DLD1 (cell line): Measurements from ENCODE around the gene OR8I2.
"Not testable (repeated sequence)": the region's sequence is repeated elsewhere in the genome, so short reads cannot be mapped to it uniquely, and the experiment has no call there.

Source experiments
- in situ Hi-C: cut with HindIII; loops from 2 replicates; pipeline ENCODE4 v1.10.0; 2017; ENCODE audit warnings: low sequenced_read_pairs

OR8I2 gene

GRCh38 chr11:56093008-56093407 lies at the start of gene OR8I2:
TSS of gene OR8I2 (plus strand) at chr11:56093308. CDS start at chr11:56093308, 0 bp downstream.
- in situ Hi-C loops: no loop called here

- in situ Hi-C loops: no loop called here
Measured at GRCh38 chr11:56045538-56045937, 47.6 kb upstream of the OR8I2 start.

- in situ Hi-C loops: no loop called here
Measured at GRCh38 chr11:56048480-56048879, 44.6 kb upstream of the OR8I2 start.

- in situ Hi-C loops: no loop called here
Measured at GRCh38 chr11:56049487-56049886, 43.6 kb upstream of the OR8I2 start.

GRCh38 chr11:56056366-56056765 lies 36.7 kb upstream of the OR8I2 start:
- in situ Hi-C loops: not testable (repeated sequence)

GRCh38 chr11:56057661-56058237 lies 35.4 kb upstream of the OR8I2 start:
- in situ Hi-C loops: not testable (repeated sequence)

DNA sequence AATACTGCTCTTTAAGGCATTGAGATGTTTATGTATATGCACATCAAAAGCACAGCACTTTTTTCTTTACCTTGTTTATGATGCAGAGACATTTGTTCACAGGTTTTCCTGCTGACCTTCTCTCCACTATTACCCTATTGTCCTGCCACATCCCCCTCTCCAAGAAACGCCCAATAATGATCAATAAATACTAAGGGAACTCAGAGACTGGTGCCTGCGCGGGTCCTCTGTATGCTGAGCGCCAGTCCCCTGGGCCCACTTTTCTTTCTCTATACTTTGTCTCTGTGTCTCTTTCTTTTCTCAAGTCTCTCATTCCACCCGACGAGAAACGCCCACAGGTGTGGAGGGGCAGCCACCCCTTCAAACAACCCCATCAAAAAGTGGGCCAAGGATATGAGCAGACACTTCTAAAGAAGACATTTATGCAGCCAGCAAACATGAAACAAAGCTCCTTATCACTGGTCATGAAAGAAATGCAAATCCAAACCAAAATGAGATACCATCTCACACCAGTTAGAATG lies 34.8 kb upstream of the OR8I2 start:
- in situ Hi-C loops: not testable (repeated sequence)

DNA sequence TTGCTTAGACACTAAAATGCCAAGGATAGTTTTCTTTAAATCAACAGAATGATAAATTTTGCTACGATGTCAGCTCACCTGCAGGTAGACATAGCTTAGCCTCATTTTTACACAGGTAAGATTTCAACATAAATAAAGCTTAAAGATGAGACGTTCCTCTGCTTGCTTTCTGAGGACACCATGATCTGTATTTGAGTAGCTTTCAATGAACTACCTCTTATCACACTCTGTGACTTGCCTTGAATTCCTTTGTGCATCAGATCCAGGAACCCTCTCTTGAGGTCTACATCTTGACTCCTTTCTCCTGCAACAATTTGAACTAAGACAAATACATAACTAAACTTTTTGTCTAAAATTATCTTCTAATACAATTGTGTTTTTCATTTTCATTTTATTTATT lies 26.1 kb upstream of the OR8I2 start:
- in situ Hi-C loops: no loop called here

DNA sequence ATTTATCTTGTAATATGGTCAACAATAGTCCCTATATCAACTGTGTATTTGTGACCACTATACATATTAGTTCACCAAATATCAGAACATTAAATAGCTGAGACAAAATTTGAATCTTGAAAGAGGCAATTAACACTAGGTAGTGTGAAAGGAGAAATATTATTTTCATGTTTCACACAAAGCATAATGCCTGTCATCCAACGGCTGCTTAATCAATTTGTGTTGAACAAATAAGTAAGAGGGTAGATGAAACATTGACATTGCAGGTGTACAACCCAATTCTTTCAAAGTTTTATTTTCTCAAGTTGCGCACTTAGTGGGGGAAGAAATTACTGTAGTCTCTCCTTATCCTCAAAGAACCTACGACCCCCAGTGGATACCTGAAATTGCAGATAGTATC lies 3.4 kb upstream of the OR8I2 start:
- in situ Hi-C loops: no loop called here

GRCh38 chr11:56103210-56103737 lies 10.2 kb downstream of the OR8I2 start, which contains the start of gene OR8H2:
TSS of gene OR8H2 (plus strand) at chr11:56103687. CDS start at chr11:56105043, 1,356 bp downstream.
- in situ Hi-C loops: no loop called here

DNA sequence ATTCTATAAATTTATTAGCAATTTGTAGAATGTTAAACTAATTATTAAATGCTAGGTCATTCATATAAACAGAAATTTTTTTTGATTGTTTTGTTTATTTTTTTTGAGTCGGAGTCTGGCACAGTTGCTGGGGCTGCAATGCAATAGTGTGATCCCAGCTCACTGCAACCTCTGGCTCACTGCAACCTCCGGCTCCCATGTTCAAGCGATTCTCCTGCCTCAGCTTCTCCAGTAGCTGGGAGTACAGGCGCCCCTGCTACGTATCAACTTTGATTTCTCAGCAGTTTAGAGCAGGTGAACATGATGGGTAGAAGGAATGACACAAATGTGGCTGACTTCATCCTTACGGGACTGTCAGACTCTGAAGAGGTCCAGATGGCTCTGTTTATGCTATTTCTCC lies 29.0 kb downstream of the OR8I2 start, which contains the start of gene OR8H3:
Gene OR8H3, plus strand, starts transcription at position 301 of the 400 bp plus-strand sequence. Its CDS starts 0 bp downstream, at position 301.
- in situ Hi-C loops: no loop called here

GRCh38 chr11:56140151-56140661 lies 47.1 kb downstream of the OR8I2 start, which contains the start of gene OR8J3:
TSS of gene OR8J3 (minus strand) at chr11:56140201. CDS start at chr11:56137718, 2,483 bp downstream.
- in situ Hi-C loops: no loop called here

GRCh38 chr11:56143681-56144080 lies 50.6 kb downstream of the OR8I2 start:
- in situ Hi-C loops: not testable (repeated sequence)
